Mesothelial cell of epicardium (in vitro differentiated cells): Measurements from ENCODE around the gene RARB. TPM values are rescaled to one million over a fixed set of nuclear protein-coding genes. Genes with fewer than 3 reads are reported as not detected.
A peak's percentile ranks its signal among the peaks of the same experiment; 100 is the strongest.

Source experiments
- DNase-seq, 2 experiments: peaks; one replicate each; pipeline ENCODE4 v3.0.0; 2021; ENCODE audit warnings: low spot score in 2 of 2; ENCODE audit not compliant: unreplicated experiment in 2 of 2
- H3K27ac Mint-ChIP-seq: 2 replicates; pipeline ENCODE4 v1.8.0; 2021; ENCODE audit warnings: mixed read lengths
- H3K27me3 Mint-ChIP-seq: 2 replicates; pipeline ENCODE4 v1.8.0; 2021; ENCODE audit warnings: low read depth, mixed read lengths
- H3K36me3 Mint-ChIP-seq: 2 replicates; pipeline ENCODE4 v1.8.0; 2021; ENCODE audit warnings: mixed read lengths
- H3K4me1 Mint-ChIP-seq: 2 replicates; pipeline ENCODE4 v1.8.0; 2021; ENCODE audit warnings: mixed read lengths
- H3K4me3 Mint-ChIP-seq: 2 replicates; pipeline ENCODE4 v1.8.0; 2021; ENCODE audit warnings: mild to moderate bottlenecking, moderate library complexity, mixed read lengths
- H3K9me3 Mint-ChIP-seq: 2 replicates; pipeline ENCODE4 v1.8.0; 2021; ENCODE audit warnings: mixed read lengths
- total RNA-seq: library from RNA; stranded (reverse); gene quantifications from 3 replicates; pipeline ENCODE4 v1.2.1, GENCODE V29; 2021
- TF ChIP-seq, protein P1 (sequence below): fragments of 200-600 bp; sonication (generic); IDR thresholded peaks from one replicate; pipeline ENCODE4 v1.5.0; 2021; ENCODE audit warnings: antibody characterized with exemption; ENCODE audit not compliant: unreplicated experiment

RARB gene
- total RNA-seq, 1 donor from 2014 or later: 117 TPM

DNA sequence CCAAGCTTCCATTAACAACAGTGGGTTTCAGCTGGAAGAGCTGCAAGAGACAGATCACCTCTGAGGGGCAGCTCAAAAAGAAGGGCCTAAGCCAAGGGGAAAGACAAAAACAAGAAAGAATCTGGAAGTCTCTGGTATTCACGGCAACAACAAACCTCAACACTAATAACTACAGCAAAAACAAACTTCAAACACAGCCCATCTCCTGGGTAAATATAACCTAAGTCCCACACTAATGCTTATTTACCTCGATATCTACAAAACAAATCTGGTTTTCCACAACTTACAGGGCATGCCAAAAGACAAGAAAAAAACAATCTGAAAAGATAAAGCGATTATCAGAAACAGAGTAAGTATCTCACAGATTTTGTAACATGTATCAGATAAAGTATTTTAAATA, 207.0 kb downstream of the RARB start:
- peaks cover 38% of the 10 kb centered on the region for H3K36me3 Mint-ChIP-seq
- H3K9me3 Mint-ChIP-seq: no peaks in the 10 kb centered on the region
- H3K27me3 Mint-ChIP-seq: no peaks in the 10 kb centered on the region
- TF ChIP-seq, protein P1, sequence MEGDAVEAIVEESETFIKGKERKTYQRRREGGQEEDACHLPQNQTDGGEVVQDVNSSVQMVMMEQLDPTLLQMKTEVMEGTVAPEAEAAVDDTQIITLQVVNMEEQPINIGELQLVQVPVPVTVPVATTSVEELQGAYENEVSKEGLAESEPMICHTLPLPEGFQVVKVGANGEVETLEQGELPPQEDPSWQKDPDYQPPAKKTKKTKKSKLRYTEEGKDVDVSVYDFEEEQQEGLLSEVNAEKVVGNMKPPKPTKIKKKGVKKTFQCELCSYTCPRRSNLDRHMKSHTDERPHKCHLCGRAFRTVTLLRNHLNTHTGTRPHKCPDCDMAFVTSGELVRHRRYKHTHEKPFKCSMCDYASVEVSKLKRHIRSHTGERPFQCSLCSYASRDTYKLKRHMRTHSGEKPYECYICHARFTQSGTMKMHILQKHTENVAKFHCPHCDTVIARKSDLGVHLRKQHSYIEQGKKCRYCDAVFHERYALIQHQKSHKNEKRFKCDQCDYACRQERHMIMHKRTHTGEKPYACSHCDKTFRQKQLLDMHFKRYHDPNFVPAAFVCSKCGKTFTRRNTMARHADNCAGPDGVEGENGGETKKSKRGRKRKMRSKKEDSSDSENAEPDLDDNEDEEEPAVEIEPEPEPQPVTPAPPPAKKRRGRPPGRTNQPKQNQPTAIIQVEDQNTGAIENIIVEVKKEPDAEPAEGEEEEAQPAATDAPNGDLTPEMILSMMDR: no peak
- H3K4me1 Mint-ChIP-seq: no peaks in the 10 kb centered on the region
- no peak overlapping the region for H3K4me3 Mint-ChIP-seq
- peak overlapping the region; percentile 22 for H3K27ac Mint-ChIP-seq
- no peak for DNase-seq

Other genes with a start within 250 kb of the RARB start
- gene TOP2B, start 236.6 kb downstream of the RARB start, total RNA-seq: 194 to 203 TPM (median 203 TPM) in 3 replicates